NCI-H748 (cell line): ENCODE results near the gene QRSL1.
"Not testable (repeated sequence)": the region's sequence is repeated elsewhere in the genome, so short reads cannot be mapped to it uniquely, and the experiment has no call there.

Experiments used
- DNase-seq: peaks from one replicate; lab custom pipeline; 2025; ENCODE audit not compliant: unreplicated experiment; lab: John Stamatoyannopoulos, UW

QRSL1 gene

GRCh38 chr6:106629103-106629858, at the start of gene QRSL1, which contains the start of gene RTN4IP1:
QRSL1 (plus strand) TSS chr6:106629578; CDS start chr6:106629682, 104 bp downstream.
RTN4IP1 (minus strand) TSS chr6:106629498; CDS start chr6:106629021, 477 bp downstream.
- DNase-seq: peak; percentile 93

- no peak for DNase-seq
These were observed 47.9 kb upstream of the QRSL1 start for GRCh38 chr6:106581468-106581867.

- DNase-seq: no peak
These were observed 42.5 kb upstream of the QRSL1 start for GRCh38 chr6:106586815-106587415.

GRCh38 chr6:106588937-106589336, 40.4 kb upstream of the QRSL1 start:
- DNase-seq: not testable (repeated sequence)

GRCh38 chr6:106591111-106591825, 38.1 kb upstream of the QRSL1 start:
- no peak for DNase-seq

- no peak for DNase-seq
These were observed 29.9 kb upstream of the QRSL1 start for GRCh38 chr6:106599440-106599839.

GRCh38 chr6:106600329-106600728, 29.0 kb upstream of the QRSL1 start:
- DNase-seq: no peak

- DNase-seq: peak; percentile 82
These were observed 21.2 kb upstream of the QRSL1 start for GRCh38 chr6:106608080-106608668.

GRCh38 chr6:106609699-106610098, 19.7 kb upstream of the QRSL1 start:
- DNase-seq: peak; percentile 71

- DNase-seq: no peak
These were observed 18.3 kb upstream of the QRSL1 start for GRCh38 chr6:106611030-106611429.

- no peak for DNase-seq
These were observed 16.5 kb upstream of the QRSL1 start for GRCh38 chr6:106612671-106613416.

- no peak for DNase-seq
These were observed 15.8 kb upstream of the QRSL1 start for GRCh38 chr6:106613590-106613989.

- DNase-seq: no peak
These were observed 15.2 kb upstream of the QRSL1 start for GRCh38 chr6:106614166-106614565.

- DNase-seq: no peak
These were observed 14.7 kb upstream of the QRSL1 start for GRCh38 chr6:106614592-106615257.

GRCh38 chr6:106617302-106617701, 12.1 kb upstream of the QRSL1 start:
- DNase-seq: no peak

GRCh38 chr6:106617857-106618256, 11.5 kb upstream of the QRSL1 start:
- DNase-seq: no peak

- DNase-seq: no peak
These were observed 11.1 kb upstream of the QRSL1 start for GRCh38 chr6:106618324-106618723.

GRCh38 chr6:106619223-106619622, 10.2 kb upstream of the QRSL1 start:
- no peak for DNase-seq

GRCh38 chr6:106620931-106621672, 8.3 kb upstream of the QRSL1 start:
- no peak for DNase-seq

- no peak for DNase-seq
These were observed 7.0 kb upstream of the QRSL1 start for GRCh38 chr6:106622412-106622811.
